Epithelial cell of esophagus (primary cell): ENCODE results near the gene FLT3.
A peak's percentile ranks its signal among the peaks of the same experiment; 100 is the strongest.

Experiments
- DNase-seq: peaks from one replicate; pipeline ENCODE4 v3.0.0; 2010; ENCODE audit warnings: low read depth
- H3K4me3 ChIP-seq: 2 replicates; pipeline ENCODE4 v1.5.1; 2011; ENCODE audit warnings: mild to moderate bottlenecking, low read length, control low read depth
- TF ChIP-seq, protein P1 (sequence below): IDR thresholded peaks from 2 replicates; pipeline ENCODE4 v1.5.1; 2011; ENCODE audit warnings: low read depth, mild to moderate bottlenecking, low read length, control low read depth, inconsistent platforms; ENCODE audit not compliant: insufficient read depth; ENCODE audit errors: missing control alignments

The FLT3 gene

DNA sequence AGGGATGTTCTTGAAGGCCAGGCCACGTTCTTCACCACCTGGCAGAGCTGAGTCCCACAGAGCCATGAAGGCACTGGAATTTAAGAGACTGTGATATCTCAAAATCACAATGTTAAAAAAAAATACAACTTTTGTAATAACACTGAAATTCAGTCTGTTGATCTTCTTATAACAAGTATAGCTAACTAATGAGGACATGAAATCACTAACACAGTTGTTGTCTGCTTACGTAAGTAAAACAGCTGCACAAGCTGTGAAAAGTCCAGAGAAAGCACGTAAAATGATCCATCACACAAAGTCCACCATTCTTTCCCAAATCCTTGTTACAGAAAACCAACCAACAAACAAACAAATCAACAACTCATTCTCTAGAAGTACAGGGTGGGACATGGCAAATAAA, 32.9 kb downstream of the FLT3 start:
- no peak overlapping the region for H3K4me3 ChIP-seq
- TF ChIP-seq, protein P1, sequence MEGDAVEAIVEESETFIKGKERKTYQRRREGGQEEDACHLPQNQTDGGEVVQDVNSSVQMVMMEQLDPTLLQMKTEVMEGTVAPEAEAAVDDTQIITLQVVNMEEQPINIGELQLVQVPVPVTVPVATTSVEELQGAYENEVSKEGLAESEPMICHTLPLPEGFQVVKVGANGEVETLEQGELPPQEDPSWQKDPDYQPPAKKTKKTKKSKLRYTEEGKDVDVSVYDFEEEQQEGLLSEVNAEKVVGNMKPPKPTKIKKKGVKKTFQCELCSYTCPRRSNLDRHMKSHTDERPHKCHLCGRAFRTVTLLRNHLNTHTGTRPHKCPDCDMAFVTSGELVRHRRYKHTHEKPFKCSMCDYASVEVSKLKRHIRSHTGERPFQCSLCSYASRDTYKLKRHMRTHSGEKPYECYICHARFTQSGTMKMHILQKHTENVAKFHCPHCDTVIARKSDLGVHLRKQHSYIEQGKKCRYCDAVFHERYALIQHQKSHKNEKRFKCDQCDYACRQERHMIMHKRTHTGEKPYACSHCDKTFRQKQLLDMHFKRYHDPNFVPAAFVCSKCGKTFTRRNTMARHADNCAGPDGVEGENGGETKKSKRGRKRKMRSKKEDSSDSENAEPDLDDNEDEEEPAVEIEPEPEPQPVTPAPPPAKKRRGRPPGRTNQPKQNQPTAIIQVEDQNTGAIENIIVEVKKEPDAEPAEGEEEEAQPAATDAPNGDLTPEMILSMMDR, result no peak
- DNase-seq, result no peak

DNA sequence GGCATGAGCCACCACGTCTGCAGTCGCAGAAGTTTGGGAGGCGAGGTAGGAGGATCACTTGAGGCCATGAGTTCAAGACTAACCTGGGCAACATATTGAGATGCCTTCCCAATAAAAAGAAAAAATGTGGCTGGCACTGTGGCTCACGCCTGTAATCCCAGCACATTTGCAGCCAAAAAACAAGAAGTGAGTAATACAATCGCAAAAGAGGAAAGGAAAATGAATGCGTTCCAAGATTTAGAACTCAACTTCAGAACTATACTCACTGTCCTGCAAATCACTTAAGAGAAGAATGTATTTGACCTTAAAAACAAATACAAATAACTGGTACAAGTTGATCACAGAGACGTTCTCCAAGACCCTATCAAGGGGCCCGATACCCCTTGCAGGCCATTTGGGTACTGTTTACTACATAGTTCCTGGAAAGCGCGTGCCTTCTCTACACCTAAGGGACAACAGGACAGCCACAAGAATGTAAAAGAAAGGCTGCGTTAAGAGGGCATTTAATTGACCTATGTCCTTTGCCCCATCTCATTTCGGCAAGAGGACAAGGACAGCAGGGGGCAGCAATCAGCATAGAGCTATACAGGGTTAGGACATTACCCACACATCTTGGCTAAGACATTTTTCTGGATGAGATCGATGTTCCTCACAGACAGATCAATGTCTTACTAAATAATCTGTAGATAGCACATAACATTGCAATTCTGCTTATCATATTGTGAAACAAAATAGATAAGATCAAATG, 41.3 kb downstream of the FLT3 start:
- TF ChIP-seq, protein P1, result peak; percentile 43
- peak; percentile 49 for DNase-seq
- no peak overlapping the region for H3K4me3 ChIP-seq

DNA sequence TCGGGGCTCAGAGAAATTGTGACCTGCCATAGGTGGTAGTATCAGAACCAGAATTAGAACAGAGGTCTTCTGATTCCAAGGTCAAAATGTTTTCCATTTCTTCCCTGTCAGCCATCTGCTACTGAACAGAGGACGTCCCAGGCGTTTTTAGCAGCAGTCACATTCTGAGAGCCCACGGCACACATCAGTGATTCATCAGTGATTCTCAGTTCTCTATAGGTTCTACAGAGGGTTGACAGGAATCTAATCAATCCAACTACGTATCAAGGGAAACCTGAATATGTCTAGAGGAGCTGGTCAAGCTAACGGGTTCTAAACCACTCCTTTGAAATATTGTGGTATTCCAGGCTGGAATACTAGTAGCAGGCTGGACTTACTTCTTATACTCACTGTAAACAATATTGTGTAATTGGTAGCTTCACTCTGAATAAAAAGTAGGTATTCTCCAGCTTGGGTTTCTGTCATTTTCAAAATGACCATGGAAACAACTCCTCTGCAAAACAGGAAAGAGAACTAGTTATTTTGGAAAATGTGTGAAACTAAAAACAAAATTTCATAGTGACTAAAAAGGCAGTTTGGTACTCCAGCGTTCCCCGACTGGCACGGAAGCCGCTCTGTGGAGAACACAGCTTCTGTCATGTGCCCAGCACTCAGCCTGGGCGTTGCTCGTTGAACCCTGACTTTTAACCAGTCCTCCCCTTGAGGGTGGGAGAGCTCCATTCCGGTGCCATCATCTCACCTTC, 43.2 kb downstream of the FLT3 start:
- DNase-seq, result no peak
- H3K4me3 ChIP-seq, result no peak overlapping the region
- TF ChIP-seq, protein P1, result no peak

DNA sequence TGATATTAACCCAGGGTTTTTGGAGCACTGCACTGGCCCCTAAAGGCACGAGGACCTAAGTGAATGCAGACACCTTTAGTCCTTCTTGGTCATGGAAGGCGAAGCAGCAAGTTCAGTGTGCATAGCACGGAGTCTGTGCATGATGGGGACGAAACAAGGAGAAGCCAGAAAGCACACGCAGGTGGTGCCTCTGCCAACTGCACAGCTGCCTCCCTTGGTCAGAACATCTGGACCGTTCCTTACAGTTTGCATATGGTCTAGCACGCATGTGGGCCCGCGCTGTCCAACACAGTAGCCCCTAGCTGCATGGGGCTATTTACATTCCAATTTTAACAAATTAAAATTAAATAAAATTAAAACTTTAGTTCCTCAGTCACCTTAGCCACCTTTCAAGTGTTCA, 44.0 kb downstream of the FLT3 start:
- TF ChIP-seq, protein P1, result no peak
- H3K4me3 ChIP-seq, result no peak overlapping the region
- DNase-seq, result no peak

DNA sequence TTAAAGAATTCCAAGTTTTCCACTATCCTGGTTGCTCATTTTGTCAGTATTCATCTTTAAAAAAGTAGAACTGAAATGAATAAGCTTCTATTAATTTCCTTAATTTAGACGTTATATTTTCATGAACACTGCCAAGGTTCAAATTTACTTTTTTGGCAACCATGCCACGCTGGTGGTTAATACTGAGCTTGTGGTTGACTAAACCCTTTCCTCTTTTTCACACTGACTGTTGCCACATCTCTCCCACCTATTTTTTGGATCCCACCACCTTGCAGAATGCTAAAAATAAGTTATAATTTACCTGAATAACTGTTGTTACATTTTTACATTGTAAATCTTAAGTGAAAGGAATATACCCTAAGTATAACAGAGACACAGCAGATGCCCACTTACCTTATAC, 45.0 kb downstream of the FLT3 start:
- no peak overlapping the region for H3K4me3 ChIP-seq
- DNase-seq, result no peak
- TF ChIP-seq, protein P1, result no peak

DNA sequence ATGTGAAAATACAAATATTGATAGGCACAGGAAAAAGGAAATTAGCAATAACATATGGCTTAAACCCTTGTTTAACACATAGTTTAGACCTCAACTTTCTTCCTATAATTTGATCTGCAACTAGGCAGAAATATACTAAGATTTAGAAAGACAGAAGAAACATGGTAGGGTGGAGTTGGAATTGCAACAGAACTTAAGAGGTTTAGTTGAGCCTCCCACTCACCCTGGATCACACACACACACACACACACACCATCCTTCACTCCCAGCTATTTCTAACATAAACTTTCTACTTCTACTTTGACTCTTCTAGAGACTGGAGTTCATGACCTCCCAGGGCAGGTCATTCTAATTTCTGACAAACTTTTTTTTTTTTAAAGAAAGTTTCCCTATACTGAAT, 47.4 kb downstream of the FLT3 start:
- H3K4me3 ChIP-seq, result no peak overlapping the region
- no peak for DNase-seq
- TF ChIP-seq, protein P1, result no peak
